ENCODE results near the gene ASB2. TPM values are rescaled to one million over a fixed set of nuclear protein-coding genes. Genes with fewer than 3 reads are reported as not detected.

The ASB2 gene
- total and polyA plus RNA-seq, 2 donors (not counting 1 experiment from before 2014, with no cell fraction given): 0.99 to 1.5 TPM

GRCh38 chr14:93917141-93917540, 59.2 kb downstream of the ASB2 start:
- Histone ChIP-seq H4K20me1 (ENCODE audit: control insufficient read depth, extremely low read depth, insufficient read depth, low read length) (no peaks in the 10 kb centered on the region), H3K9me3 (ENCODE audit: control insufficient read depth, insufficient read depth, low read depth, low read length) (no peaks in the 10 kb centered on the region), H3K36me3 (ENCODE audit: control insufficient read depth, insufficient read depth, low read length) (no peaks in the 10 kb centered on the region), H3K27ac (ENCODE audit: insufficient read depth, low read length) (no peak overlapping the region), H3K9ac (ENCODE audit: insufficient read depth, low read length) (no peak overlapping the region), H3K79me2 (ENCODE audit: control insufficient read depth, insufficient read depth, low read length) (no peaks in the 10 kb centered on the region), H3K4me1 (ENCODE audit: control insufficient read depth, extremely low read depth, insufficient read depth, low read length) (no peaks in the 10 kb centered on the region), H2AFZ (ENCODE audit: low read length) (no peak overlapping the region), H3K27me3 (ENCODE audit: control insufficient read depth, insufficient read depth, low read length) (no peaks in the 10 kb centered on the region), H3K4me3 (replicated peaks in 1 of 4; ENCODE audit: control extremely low read depth in 1 of 4, insufficient read depth in 1 of 4, low read depth in 3 of 4, low read length in 4 of 4) (no peak overlapping the region), H3K4me2 (ENCODE audit: extremely low read depth, insufficient read depth, low read length) (no peak overlapping the region)
- TF ChIP-seq CTCF (conservative IDR thresholded peaks at IDR 0.05 in 1 of 2, IDR thresholded peaks at IDR 0.05 in 1 of 2; ENCODE audit: low read depth in 1 of 2, low read length in 2 of 2): no peak
- no peak for TF ChIP-seq EZH2 (IDR thresholded peaks at IDR 0.05; ENCODE audit: low read length, missing control alignments)
- DNase-seq (ENCODE audit: low read depth in 2 of 2): no peak

GRCh38 chr14:93916498-93916897, 59.9 kb downstream of the ASB2 start:
- TF ChIP-seq EZH2 (IDR thresholded peaks at IDR 0.05; ENCODE audit: low read length, missing control alignments) (no peak), CTCF (conservative IDR thresholded peaks at IDR 0.05 in 1 of 2, IDR thresholded peaks at IDR 0.05 in 1 of 2; ENCODE audit: low read depth in 1 of 2, low read length in 2 of 2) (no peak)
- H3K4me1 ChIP-seq (ENCODE audit: control insufficient read depth, extremely low read depth, insufficient read depth, low read length): no peaks in the 10 kb centered on the region
- no peak overlapping the region for H2AFZ ChIP-seq (ENCODE audit: low read length)
- H3K9me3 ChIP-seq (ENCODE audit: control insufficient read depth, insufficient read depth, low read depth, low read length): no peaks in the 10 kb centered on the region
- no peak for DNase-seq (ENCODE audit: low read depth in 2 of 2)
- no peaks in the 10 kb centered on the region for H3K79me2 ChIP-seq (ENCODE audit: control insufficient read depth, insufficient read depth, low read length)
- H3K4me3 ChIP-seq (replicated peaks in 1 of 4; ENCODE audit: control extremely low read depth in 1 of 4, insufficient read depth in 1 of 4, low read depth in 3 of 4, low read length in 4 of 4): no peak overlapping the region
- no peaks in the 10 kb centered on the region for H3K27me3 ChIP-seq (ENCODE audit: control insufficient read depth, insufficient read depth, low read length)
- no peaks in the 10 kb centered on the region for H4K20me1 ChIP-seq (ENCODE audit: control insufficient read depth, extremely low read depth, insufficient read depth, low read length)
- no peaks in the 10 kb centered on the region for H3K36me3 ChIP-seq (ENCODE audit: control insufficient read depth, insufficient read depth, low read length)
- H3K4me2 ChIP-seq (ENCODE audit: extremely low read depth, insufficient read depth, low read length): no peak overlapping the region
- no peak overlapping the region for H3K27ac ChIP-seq (ENCODE audit: insufficient read depth, low read length)
- H3K9ac ChIP-seq (ENCODE audit: insufficient read depth, low read length): no peak overlapping the region

GRCh38 chr14:93915800-93916199, 60.6 kb downstream of the ASB2 start:
- Histone ChIP-seq H3K4me3 (replicated peaks in 1 of 4; ENCODE audit: control extremely low read depth in 1 of 4, insufficient read depth in 1 of 4, low read depth in 3 of 4, low read length in 4 of 4) (no peak overlapping the region), H4K20me1 (ENCODE audit: control insufficient read depth, extremely low read depth, insufficient read depth, low read length) (no peaks in the 10 kb centered on the region), H3K36me3 (ENCODE audit: control insufficient read depth, insufficient read depth, low read length) (no peaks in the 10 kb centered on the region), H2AFZ (ENCODE audit: low read length) (no peak overlapping the region), H3K79me2 (ENCODE audit: control insufficient read depth, insufficient read depth, low read length) (no peaks in the 10 kb centered on the region), H3K4me2 (ENCODE audit: extremely low read depth, insufficient read depth, low read length) (no peak overlapping the region), H3K4me1 (ENCODE audit: control insufficient read depth, extremely low read depth, insufficient read depth, low read length) (no peaks in the 10 kb centered on the region), H3K9me3 (ENCODE audit: control insufficient read depth, insufficient read depth, low read depth, low read length) (no peaks in the 10 kb centered on the region), H3K27me3 (ENCODE audit: control insufficient read depth, insufficient read depth, low read length) (no peaks in the 10 kb centered on the region), H3K9ac (ENCODE audit: insufficient read depth, low read length) (no peak overlapping the region), H3K27ac (ENCODE audit: insufficient read depth, low read length) (no peak overlapping the region)
- DNase-seq (ENCODE audit: low read depth in 2 of 2): no peak
- TF ChIP-seq CTCF (conservative IDR thresholded peaks at IDR 0.05 in 1 of 2, IDR thresholded peaks at IDR 0.05 in 1 of 2; ENCODE audit: low read depth in 1 of 2, low read length in 2 of 2) (no peak), EZH2 (IDR thresholded peaks at IDR 0.05; ENCODE audit: low read length, missing control alignments) (no peak)
